H1 (cell line): Measurements from ENCODE around the gene HNF4A. TPM values are rescaled to one million over a fixed set of nuclear protein-coding genes. Genes with fewer than 3 reads are reported as not detected.

Source experiments
- CTCF ChIA-PET: fragments of 300-600 bp; sonication (Branson Sonifier 250); formaldehyde crosslinking; loops from one replicate; lab custom pipeline; 2021; ENCODE audit not compliant: partially characterized antibody; lab: Charles Lee
- POLR2A ChIA-PET: fragments of 300-600 bp; sonication (Branson Sonifier 250); formaldehyde crosslinking; loops from one replicate; lab custom pipeline; 2021; ENCODE audit warnings: inconsistent platforms; ENCODE audit not compliant: partially characterized antibody; lab: Charles Lee
- DNase-seq, 2 experiments: peaks; one replicate each; pipeline versions ENCODE4 v3.0.0 to v3.0.0-alpha.2; 2010 to 2022; ENCODE audit warnings: low spot score in 2 of 2, low read depth in 1 of 2, mixed read lengths in 1 of 2
- FAIRE-seq: peaks from 2 replicates; lab custom pipeline; 2011; peaks lifted over from hg19 to GRCh38; lab: Jason Lieb, UNC
- H2AFZ ChIP-seq: 2 replicates; pipeline ENCODE4 v1.8.1; 2012; ENCODE audit warnings: low read length, inconsistent platforms
- H2AK5ac ChIP-seq: 2 replicates; pipeline ENCODE4 v1.6.1; 2013; ENCODE audit warnings: low read depth, low read length
- H2BK120ac ChIP-seq: replicated peaks from 2 replicates; pipeline ENCODE3; 2013; ENCODE audit warnings: low read depth, low read length, inconsistent platforms
- H2BK12ac ChIP-seq: 2 replicates; pipeline ENCODE4 v1.6.1; 2013; ENCODE audit warnings: low read depth, low read length
- H2BK15ac ChIP-seq: 2 replicates; pipeline ENCODE4 v1.6.1; 2013; ENCODE audit warnings: low read length
- H2BK20ac ChIP-seq: 2 replicates; pipeline ENCODE4 v1.6.1; 2013; ENCODE audit warnings: low read length
- H2BK5ac ChIP-seq: 2 replicates; pipeline ENCODE4 v1.6.1; 2013; ENCODE audit warnings: low read depth, low read length
- H3K14ac ChIP-seq: 2 replicates; pipeline ENCODE4 v1.6.1; 2013; ENCODE audit warnings: inconsistent platforms; ENCODE audit not compliant: insufficient read length
- H3K18ac ChIP-seq: 2 replicates; pipeline ENCODE4 v1.6.1; 2013; ENCODE audit warnings: low read length; ENCODE audit errors: extremely low read depth
- H3K23ac ChIP-seq: 2 replicates; pipeline ENCODE4 v1.6.1; 2013; ENCODE audit warnings: inconsistent platforms; ENCODE audit not compliant: insufficient read length
- H3K23me2 ChIP-seq: 2 replicates; pipeline ENCODE4 v1.6.1; 2013; ENCODE audit warnings: low read depth, low read length
- H3K27ac ChIP-seq: 2 replicates; pipeline ENCODE4 v1.6.1; 2011; ENCODE audit warnings: low read depth, low read length, inconsistent platforms
- H3K27me3 ChIP-seq, 4 experiments: replicated peaks in 1 of 4; 1 replicate in 1 of 4; 2 replicates in 3 of 4; pipeline versions ENCODE4 v1.6.1 to v1.8.1; 2011 to 2013; ENCODE audit warnings: low read length in 3 of 4, mild to moderate bottlenecking in 3 of 4, inconsistent platforms in 2 of 4, mixed read lengths in 2 of 4, moderate library complexity in 1 of 4; ENCODE audit not compliant: control insufficient read depth in 3 of 4, insufficient read depth in 3 of 4; ENCODE audit errors: extremely low read depth in 1 of 4
- H3K36me3 ChIP-seq, 4 experiments: 2 replicates each; pipeline versions ENCODE4 v1.6.1 to v1.8.1; 2011 to 2013; ENCODE audit warnings: mild to moderate bottlenecking in 4 of 4, low read length in 3 of 4, moderate library complexity in 2 of 4, control low read depth in 1 of 4, inconsistent platforms in 1 of 4; ENCODE audit not compliant: insufficient read depth in 4 of 4, control insufficient read depth in 2 of 4
- H3K4ac ChIP-seq: replicated peaks from 2 replicates; pipeline ENCODE3; 2013; ENCODE audit warnings: low read length, low read depth, mixed read lengths, inconsistent platforms; ENCODE audit not compliant: insufficient read length
- H3K4me1 ChIP-seq, 4 experiments: replicated peaks in 1 of 4; 1 replicate in 1 of 4; 2 replicates in 3 of 4; pipeline versions ENCODE4 v1.6.1 to v1.8.1; 2011 to 2013; ENCODE audit warnings: low read length in 3 of 4, inconsistent platforms in 2 of 4, mixed read lengths in 1 of 4; ENCODE audit not compliant: insufficient read depth in 4 of 4, control insufficient read depth in 3 of 4
- H3K4me2 ChIP-seq, 2 experiments: 2 replicates each; pipeline versions ENCODE4 v1.6.1 to v1.8.1; 2011 to 2013; ENCODE audit warnings: low read depth in 2 of 2, low read length in 2 of 2, control low read depth in 1 of 2, inconsistent platforms in 1 of 2, mild to moderate bottlenecking in 1 of 2; ENCODE audit not compliant: insufficient read depth in 1 of 2
- H3K4me3 ChIP-seq, 4 experiments: fragments of 200-600, 300-600 bp in 1 of 4; sonication (generic), shearing (Covaris generic), sonication (Bioruptor Twin) in 1 of 4; 2 replicates each; pipeline versions ENCODE4 v1.5.1 to v1.8.1; 2011 to 2016; ENCODE audit warnings: low read length in 4 of 4, low read depth in 3 of 4, control low read depth in 2 of 4, inconsistent platforms in 2 of 4, mild to moderate bottlenecking in 2 of 4, mixed read lengths in 1 of 4, moderate library complexity in 1 of 4; ENCODE audit not compliant: insufficient read depth in 2 of 4; ENCODE audit errors: extremely low read depth in 1 of 4
- H3K56ac ChIP-seq: replicated peaks from 2 replicates; pipeline ENCODE3; 2013; ENCODE audit warnings: low read depth, mild to moderate bottlenecking, mixed read lengths, low read length, inconsistent platforms; ENCODE audit not compliant: insufficient read length
- H3K79me1 ChIP-seq: 2 replicates; pipeline ENCODE4 v1.6.1; 2013; ENCODE audit warnings: low read depth, low read length, control low read depth
- H3K79me2 ChIP-seq, 2 experiments: 2 replicates each; pipeline versions ENCODE4 v1.6.1 to v1.8.1; 2012 to 2013; ENCODE audit warnings: low read length in 2 of 2, mild to moderate bottlenecking in 2 of 2, inconsistent platforms in 1 of 2; ENCODE audit not compliant: insufficient read depth in 2 of 2, control insufficient read depth in 1 of 2
- H3K9ac ChIP-seq, 4 experiments: replicated peaks in 1 of 4; 1 replicate in 1 of 4; 2 replicates in 3 of 4; pipeline versions ENCODE4 v1.6.1 to v1.8.1; 2011 to 2013; ENCODE audit warnings: low read depth in 3 of 4, low read length in 3 of 4, control low read depth in 2 of 4, mild to moderate bottlenecking in 2 of 4, moderate library complexity in 2 of 4, inconsistent platforms in 1 of 4; ENCODE audit errors: extremely low read depth in 1 of 4
- H3K9me3 ChIP-seq, 2 experiments: 2 replicates each; pipeline versions ENCODE4 v1.6.1 to v1.8.1; 2012 to 2013; ENCODE audit warnings: mild to moderate bottlenecking in 2 of 2, moderate library complexity in 2 of 2, control low read depth in 1 of 2, inconsistent platforms in 1 of 2, low read depth in 1 of 2, low read length in 1 of 2, mixed read lengths in 1 of 2; ENCODE audit not compliant: insufficient read depth in 2 of 2
- H4K20me1 ChIP-seq, 2 experiments: replicated peaks in 1 of 2; 2 replicates each; pipeline versions ENCODE3 to v1.8.1; 2011 to 2013; ENCODE audit warnings: inconsistent platforms in 2 of 2, low read length in 2 of 2, mild to moderate bottlenecking in 1 of 2; ENCODE audit not compliant: insufficient read depth in 2 of 2, control insufficient read depth in 1 of 2
- H4K5ac ChIP-seq: 2 replicates; pipeline ENCODE4 v1.6.1; 2013; ENCODE audit warnings: low read length, low read depth, mixed read lengths, inconsistent platforms; ENCODE audit not compliant: insufficient read length
- H4K8ac ChIP-seq: 2 replicates; pipeline ENCODE4 v1.8.0; 2013; ENCODE audit warnings: mild to moderate bottlenecking, moderate library complexity, low read length, inconsistent platforms; ENCODE audit not compliant: insufficient read depth; ENCODE audit errors: extremely low read depth
- H4K91ac ChIP-seq: replicated peaks from 2 replicates; pipeline ENCODE3; 2013; ENCODE audit warnings: low read length, mixed read lengths, inconsistent platforms; ENCODE audit not compliant: insufficient read length
- KDM5A ChIP-seq: fragments of 200-600 bp; IDR thresholded peaks from 2 replicates; pipeline ENCODE4 v1.7.1; 2012; ENCODE audit warnings: mild to moderate bottlenecking, low read length, inconsistent platforms, mixed read lengths
- RXRA ChIP-seq: IDR thresholded peaks from 2 replicates; pipeline ENCODE4 v1.6.1; 2011; ENCODE audit warnings: low read depth, mild to moderate bottlenecking, low read length, moderate library complexity; ENCODE audit not compliant: insufficient read depth
- YY1 ChIP-seq: IDR thresholded peaks from 2 replicates; pipeline ENCODE4 v1.6.1; 2011; ENCODE audit warnings: low read depth, mild to moderate bottlenecking, low read length
- ZNF274 ChIP-seq: IDR thresholded peaks from 2 replicates; pipeline ENCODE4 v1.7.0; 2012; ENCODE audit warnings: low read length, borderline replicate concordance; ENCODE audit errors: extremely low read depth
- WGBS, 2 experiments: shearing (Covaris generic) in 1 of 2; methylation state at CpG; one replicate each; pipeline versions ENCODE4 v1.1.6 to v1.1.7; 2013 to 2015; ENCODE audit warnings: low lambda C conversion rate in 2 of 2, mixed read lengths in 2 of 2, inconsistent platforms in 1 of 2, low coverage in 1 of 2, missing lambda C conversion rate in 1 of 2; ENCODE audit not compliant: insufficient replicate concordance in 2 of 2, insufficient coverage in 1 of 2, insufficient read length in 1 of 2; ENCODE audit errors: extremely low coverage in 1 of 2, missing lambda C conversion rate in 1 of 2; 5-methylcytosine and 5-hydroxymethylcytosine counted together
- polyA plus RNA-seq, 7 experiments: library from polyadenylated mRNA; depleted of rRNA in 3 of 7; stranded (reverse) in 5 of 7; unstranded in 2 of 7; fragments of >200 nt in 5 of 7; fragments of 200-250 nt in 2 of 7; gene quantifications; 1 replicate in 5 of 7; 2 replicates in 1 of 7; 4 replicates in 1 of 7; pipeline versions ENCODE4 v1.2.1 to v1.2.3, GENCODE V29; 2011 to 2013; ENCODE audit warnings: missing spikeins in 2 of 7, mixed read lengths in 2 of 7
- total RNA-seq: library from RNA; stranded (reverse); fragmentation: NEBNext Ultra II Directional; extraction: Animal tissue kit (Norgen Biotek cat#: 25700); gene quantifications from 2 replicates; pipeline ENCODE4 v1.2.1, GENCODE V29; 2021

Gene HNF4A
- total and polyA plus RNA-seq, 2 of the 8 experiments (the other 6 are each of a cell fraction or from before 2014, with no cell fraction given) = 0.03 TPM; not detected in 1

DNA sequence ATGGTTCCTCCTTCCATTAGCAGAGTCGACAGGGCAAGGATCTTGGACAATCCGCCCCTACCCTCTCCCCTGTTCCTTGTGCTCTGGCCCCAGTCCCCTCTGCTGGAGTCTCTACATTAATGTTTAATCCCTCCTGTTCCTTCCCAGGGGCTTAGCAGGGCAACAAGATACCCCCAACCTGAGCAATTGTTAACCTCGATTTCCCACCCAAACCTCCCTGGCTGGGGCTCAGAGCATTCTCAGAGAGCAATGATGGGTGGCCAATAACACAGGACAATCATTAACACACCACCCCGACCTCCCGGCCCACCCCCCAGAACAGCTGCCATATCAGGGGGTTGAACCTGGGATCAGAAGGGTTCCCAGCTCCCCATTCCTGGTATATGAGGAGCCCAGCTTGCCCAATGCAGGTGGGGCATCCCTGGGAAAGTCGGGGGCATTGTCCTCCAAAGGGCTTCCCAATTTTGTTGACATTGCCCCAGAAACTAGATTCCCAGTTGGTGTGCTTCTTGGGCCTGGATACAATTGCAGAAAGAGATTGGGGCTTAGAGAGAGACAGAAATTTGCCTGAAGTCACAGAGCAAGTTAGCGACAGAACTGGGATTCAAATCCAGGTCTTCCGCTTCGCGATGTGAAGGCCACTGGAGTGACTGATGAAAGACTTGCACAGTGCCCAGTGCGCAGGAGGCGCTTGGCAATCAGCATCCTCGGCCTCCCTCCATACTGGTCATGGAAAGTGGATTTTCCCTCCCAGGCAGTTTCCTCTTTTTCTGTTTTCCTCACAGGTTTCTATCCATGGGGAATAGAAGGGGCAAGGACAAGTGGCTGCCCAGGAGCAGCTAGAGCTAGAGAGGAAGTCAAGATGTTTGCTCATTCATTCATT is 60.6 kb downstream of the HNF4A start:
- CTCF ChIA-PET = no interaction called here

More for the DNA sequence above, 60.6 kb downstream of the HNF4A start:
- Histone ChIP-seq H3K18ac (no peak overlapping the region), H3K27me3 (no peaks in the 10 kb centered on the region), H2BK12ac (no peak overlapping the region), H4K91ac (no peak overlapping the region), H4K8ac (no peak overlapping the region), H4K20me1 (no peaks in the 10 kb centered on the region), H2BK120ac (no peak overlapping the region), H3K4me2 (no peak overlapping the region), H3K4me3 (no peak overlapping the region), H3K9me3 (no peaks in the 10 kb centered on the region), H2AFZ (no peak overlapping the region), H3K9ac (no peak overlapping the region), H3K56ac (no peak overlapping the region), H4K5ac (no peak overlapping the region), H2AK5ac (no peak overlapping the region), H3K4me1 (no peaks in the 10 kb centered on the region; a peak in 1 of 7 replicates), H3K27ac (no peak overlapping the region), H3K23ac (no peak overlapping the region), H3K4ac (no peak overlapping the region), H2BK20ac (no peak overlapping the region), H3K14ac (no peak overlapping the region), H3K36me3 (no peaks in the 10 kb centered on the region), H2BK15ac (no peak overlapping the region), H3K23me2 (no peaks in the 10 kb centered on the region), H3K79me1 (no peaks in the 10 kb centered on the region), H2BK5ac (no peak overlapping the region), H3K79me2 (no peaks in the 10 kb centered on the region)
- FAIRE-seq (no peak), DNase-seq (no peak)
- POLR2A ChIA-PET = no interaction called here
- TF ChIP-seq ZNF274 (no peak), RXRA (no peak), KDM5A (no peak), YY1 (no peak)
- 92% methylated on average over 12 of the region's 13 CpGs; no CpG with 5 or more reads in 1 of the 2 experiments for WGBS, 2 experiments
